Activated T-cell treated with anti-CD3 and anti-CD28 coated beads for 48 hours (primary cell): ENCODE data around the gene TREML1.

Experiments used
- DNase-seq: peaks from one replicate; pipeline ENCODE4 v3.0.0-alpha.2; 2020; ENCODE audit warnings: low read depth

Gene TREML1

DNA sequence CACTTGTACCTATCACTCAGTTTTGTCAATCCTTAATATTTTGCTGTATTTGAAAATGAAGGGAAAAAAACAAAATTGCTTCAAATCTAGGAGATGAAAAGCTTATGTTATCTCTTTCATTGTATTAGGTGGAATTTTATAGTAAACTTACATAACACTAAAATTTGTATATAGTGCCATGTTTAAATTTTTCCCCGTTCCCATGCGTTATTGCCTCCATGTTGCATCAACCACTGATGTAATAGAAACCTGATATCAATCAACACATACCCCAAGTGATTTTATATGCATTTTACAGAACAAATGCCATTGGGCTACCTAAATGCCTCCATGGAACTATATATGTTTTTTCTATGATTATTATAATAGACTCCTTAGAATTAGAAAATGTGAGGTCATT is 23.5 kb upstream of the TREML1 start:
- no peak for DNase-seq

DNA sequence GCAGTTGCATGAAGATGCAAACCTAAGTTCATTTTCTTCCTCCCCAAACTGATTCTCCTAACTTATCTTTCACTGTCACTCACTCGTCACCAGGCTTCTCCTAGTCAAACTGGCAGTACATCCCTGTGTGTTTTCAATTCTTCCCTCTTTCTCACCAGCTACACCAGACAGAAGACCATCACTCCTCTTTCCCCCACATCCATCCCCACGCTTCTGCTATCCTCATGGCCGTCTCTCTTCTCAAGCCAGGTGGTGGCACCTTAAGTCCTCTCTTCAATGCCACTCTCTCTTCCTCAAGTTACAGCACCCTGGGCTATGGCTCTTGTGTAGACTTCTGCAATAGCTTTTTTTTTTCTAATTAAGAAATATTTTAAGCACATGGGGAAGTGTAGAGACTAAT is 23.1 kb upstream of the TREML1 start:
- no peak for DNase-seq

DNA sequence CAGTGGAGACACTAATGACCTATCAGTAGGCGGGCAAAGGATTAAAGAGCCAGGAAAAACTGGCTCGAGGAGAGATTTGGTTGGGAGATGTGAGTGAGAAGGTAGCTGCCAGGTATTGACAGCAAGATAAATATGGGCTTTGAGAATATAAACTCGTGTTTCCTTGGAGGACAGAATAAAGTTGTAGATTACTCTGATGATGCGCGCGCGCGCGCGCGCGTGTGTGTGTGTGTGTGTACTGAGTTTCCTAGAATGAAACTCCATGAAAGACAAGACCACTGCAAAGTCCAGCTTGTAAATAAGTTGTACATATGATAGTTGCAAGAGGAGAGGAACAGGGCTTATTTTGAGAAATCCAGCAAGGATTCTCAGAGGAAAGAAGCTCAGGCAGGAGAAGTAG is 22.0 kb upstream of the TREML1 start:
- DNase-seq: no peak

DNA sequence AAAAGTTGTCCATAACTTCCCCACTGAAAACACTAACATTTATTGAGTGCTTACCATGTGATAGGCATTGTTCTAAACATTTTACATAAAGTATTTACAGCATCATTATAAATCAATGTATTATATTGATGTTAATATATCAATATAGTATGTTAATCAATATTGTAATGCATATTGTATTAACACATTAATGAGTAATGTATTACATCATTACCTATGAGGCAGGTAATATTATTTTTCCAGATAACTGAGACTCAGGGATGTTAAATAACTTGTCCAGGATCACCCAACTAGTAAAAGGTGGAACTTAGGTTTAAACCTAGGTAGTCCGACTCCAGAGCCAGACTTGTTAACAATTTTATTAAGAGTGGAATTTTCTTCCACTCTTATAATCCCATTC is 20.9 kb upstream of the TREML1 start:
- DNase-seq: no peak

DNA sequence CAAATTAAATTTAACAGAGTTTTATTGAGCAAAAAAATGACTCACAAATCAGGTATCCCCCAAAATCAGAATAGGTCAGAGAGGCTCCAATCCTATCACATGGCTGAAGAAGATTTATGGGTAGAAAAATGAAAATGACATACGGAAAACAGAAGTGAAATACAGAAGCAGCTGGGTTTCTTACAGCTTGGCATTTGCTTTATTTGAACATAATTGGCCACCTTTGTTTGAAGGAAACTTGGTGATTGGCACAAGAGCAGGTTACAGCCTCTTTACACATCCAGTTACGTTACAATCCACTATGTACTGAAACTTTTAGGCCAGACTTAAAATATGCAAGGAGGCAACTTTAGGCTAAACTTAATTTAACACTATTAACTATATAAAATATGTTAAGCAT is 20.5 kb upstream of the TREML1 start:
- DNase-seq: no peak

DNA sequence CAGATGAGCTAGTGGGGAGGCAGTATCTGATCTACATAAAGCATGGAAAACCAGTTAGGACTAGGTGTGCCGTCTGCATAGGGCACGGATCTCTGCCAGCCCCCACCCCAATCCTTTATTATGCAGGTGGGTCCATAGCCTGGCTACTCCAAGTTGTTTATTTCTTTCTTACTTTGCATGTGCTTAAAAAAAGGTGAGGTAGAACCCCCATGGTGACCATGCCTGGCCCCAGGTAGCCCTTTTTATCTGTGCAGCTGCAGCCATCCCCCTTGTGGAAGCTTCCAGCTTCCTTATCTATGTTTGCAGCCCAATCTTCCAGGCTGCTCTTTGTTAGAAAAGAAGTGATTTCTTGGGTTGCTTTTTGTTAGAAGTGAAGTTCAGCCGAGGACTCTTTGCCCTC is 17.8 kb upstream of the TREML1 start:
- no peak for DNase-seq

DNA sequence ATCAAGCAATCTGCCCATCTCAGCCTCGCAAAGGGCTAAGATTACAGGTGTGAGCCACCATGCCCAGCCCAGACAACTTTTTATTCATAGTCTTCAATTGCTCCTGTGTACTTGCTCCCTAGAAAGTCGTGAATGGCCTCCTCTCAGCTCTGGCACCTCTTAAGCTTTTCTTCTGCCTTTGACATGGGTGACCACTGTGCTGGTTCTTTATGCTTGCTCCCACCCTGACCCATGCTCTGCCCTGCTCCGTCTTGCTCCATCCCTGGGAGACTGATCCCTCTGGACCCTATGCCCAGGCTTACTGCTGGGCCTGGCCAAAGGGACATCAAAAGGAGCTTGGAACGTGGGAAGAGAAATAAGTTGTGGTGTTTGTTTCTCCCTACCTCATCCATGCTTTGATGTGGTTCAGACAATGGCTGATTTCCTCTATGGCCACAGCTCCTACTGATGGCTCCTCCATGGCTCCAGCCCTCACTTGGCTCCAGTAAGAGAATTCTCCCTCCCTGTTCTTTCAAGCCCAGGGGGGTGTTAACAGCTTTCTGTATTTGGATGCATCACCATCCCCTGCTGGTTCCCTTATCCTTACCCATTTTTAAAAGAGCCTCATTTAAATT is 16.5 kb upstream of the TREML1 start:
- DNase-seq: no peak

DNA sequence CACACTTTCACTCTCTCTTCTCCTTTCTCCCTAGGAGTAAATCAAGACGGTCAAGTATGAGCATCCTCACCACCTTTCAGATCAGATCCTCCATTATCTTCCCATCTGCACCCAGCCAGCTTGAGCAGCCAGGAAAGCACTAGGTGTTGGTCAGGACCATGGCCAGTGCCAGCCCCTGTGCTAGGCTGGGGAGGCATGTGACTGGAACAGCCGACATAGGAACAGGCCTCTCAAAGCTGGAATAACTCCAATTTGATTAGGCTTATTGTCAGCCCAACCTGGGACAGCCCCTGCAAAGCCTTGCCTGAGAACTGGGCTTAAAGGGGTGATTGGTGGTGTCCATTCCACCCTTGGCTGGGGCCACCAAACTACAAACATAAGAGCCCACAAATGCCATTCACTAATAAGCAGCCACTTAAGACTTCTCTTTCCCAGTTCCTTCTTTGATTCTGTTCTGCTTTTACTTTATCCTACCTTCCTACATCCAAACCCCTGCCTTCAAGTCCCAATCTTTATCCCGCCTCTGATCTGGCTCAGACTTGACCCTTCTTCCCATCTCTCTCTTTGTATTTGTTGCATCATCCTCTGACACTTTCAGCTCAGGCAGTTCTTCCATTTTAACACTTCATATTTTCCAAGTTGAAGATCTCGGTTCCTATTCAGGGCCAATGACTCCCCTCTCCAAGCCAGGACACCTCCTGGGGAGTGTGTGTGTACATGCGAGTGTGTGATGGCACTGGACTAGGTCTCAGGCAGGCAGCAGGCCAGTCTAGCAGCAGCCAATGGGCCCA is 13.2 kb upstream of the TREML1 start:
- DNase-seq: no peak

DNA sequence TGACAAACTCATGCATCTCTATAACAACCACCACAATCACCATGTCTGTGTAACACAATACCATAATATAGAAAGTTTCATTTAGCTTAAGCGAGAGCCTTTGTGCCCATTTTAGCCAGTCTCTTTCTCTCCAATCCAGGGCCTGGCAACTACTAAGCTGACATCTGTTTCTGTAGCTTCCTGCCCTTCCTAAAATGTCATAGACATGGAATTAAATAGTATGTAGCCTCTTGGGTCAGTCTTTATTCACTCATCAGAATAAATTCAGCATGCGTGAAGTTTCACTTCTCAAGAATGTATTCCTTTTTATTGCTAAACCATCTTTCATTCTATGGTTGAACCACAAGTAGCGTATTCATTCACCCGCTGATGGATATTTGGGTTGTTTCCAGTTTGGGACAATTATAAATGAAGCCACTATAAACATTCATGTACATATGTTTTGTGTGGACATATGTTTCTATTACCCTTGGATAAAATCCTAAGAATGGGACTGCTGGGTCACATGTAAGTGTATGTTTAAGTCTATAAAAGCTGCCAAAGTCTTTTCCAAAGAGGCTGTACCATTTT is 10.5 kb upstream of the TREML1 start:
- DNase-seq: no peak

DNA sequence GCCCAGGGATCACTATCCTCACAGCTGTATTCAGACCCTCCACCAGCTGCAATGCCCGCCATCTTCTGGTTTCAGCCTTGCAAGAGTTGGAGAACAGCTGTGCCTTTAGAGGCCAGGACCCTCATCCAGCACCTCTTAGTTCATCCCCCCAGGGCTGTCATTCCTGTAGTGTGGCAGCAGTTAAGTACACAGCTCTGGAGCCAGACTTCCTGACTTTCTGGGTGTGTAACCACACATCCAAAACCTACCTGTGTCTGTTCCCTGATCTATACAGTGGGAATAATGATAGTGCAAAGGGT is 9.2 kb upstream of the TREML1 start:
- DNase-seq: no peak

DNA sequence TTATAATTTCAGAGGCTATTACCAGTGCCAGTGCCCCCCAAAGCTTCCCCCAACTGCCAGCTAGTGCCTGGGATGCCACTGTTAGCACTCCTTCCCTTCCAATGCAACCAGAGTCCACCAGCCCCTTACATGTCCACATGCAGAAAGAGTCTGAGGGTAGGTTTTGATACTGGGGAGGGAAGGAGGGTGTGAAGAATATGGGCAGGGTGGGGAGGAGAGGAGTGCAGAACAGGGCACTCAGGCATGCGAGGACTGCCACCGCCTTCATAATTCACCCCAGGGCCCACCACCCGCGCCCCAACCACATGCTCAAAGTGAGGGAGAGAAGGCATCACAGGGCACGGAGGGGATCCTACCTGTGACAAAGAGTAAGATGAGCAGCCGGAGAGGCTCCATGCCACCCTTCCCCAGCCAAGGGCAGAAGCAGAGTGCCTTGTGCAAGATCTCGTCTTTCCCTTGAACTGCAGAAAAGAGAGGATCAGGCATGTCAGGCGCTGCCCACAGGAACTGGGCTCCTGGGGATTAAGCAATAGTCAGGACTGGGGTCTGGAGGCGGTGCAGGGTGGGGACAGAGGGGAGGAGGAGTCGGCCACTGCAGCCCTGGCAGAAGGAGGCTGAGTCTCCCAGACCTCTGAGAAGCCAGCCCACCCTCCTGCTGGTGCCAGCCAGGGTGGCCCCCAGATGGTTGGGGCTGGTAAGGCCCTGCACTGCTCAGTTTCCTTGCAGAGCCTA is 8.7 kb upstream of the TREML1 start, which contains the start of gene TREM2:
TREM2 (minus strand) TSS at position 430 of the 732 bp plus-strand sequence; CDS start at position 396, 34 bp downstream.
- no peak for DNase-seq

DNA sequence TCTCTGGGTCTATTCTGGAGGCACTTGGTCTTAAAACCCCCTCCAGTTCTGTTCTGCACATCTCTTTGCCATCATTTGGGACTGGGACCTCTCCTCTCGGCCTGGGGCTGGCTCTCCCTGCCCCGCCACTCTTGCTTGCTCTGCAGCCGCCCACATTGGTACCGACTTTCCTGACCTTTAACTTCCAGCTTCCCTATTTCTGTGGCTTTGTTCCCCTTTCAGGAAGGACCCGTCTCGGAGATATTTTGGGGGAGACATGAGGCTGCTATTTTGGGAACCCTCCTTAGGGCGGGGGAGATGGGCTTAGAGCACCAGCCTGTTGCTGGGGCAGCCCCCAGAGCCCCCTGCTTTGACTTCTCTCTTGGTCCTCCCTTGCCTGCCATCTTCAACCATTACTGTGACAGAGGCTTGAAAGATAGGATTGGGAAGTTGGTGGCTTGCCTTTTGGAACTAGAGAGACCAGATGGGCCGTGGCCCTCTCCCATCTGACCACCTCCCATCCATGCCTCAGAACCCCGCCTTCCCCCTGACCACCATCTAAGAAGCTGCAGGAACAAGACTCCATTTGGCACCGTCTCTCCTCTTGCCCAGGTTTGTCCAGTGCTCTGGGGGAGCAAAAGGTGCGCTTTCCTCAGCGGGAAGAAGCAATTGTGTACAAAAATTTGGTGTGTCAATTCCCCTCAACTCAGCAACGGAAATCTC is 7.9 kb upstream of the TREML1 start:
- DNase-seq: no peak

DNA sequence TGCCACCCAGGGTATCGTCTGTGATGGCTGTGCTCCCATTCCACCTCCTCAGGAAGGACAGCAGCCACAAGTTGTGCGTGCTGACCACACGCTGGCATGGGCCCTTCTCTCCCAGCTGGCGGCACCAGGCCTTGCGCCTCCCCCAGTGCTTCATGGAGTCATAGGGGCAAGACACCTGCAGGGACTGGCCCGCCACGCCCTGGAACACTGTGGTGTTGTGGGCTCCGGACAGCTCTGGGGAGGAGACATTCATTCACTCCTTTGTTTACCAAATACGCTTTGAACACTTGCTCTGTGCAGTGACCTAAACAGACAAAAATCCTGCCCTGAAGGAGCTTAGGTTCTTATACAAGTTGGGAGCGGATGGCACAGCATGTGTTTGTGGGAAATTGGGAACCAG is 7.2 kb upstream of the TREML1 start:
- no peak for DNase-seq

DNA sequence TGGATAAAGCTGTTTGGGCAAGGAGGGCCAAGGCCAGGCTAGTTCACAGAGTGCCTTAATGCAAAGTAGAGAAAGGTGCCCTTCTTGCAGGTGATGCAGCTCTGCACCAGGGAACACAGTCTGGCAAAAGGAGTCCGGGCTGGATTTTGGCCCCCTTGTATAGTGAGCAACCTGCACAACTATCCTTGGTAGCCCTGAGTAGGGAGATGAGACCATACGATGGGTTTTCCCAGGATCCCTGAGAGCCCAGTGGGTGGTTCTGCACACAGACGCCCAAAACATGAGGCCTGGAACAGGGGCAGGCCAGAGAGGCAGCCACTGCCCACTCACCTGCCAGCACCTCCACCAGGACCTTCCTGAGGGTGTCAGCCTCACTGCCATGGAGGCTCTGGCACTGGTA is 6.8 kb upstream of the TREML1 start:
- no peak for DNase-seq

DNA sequence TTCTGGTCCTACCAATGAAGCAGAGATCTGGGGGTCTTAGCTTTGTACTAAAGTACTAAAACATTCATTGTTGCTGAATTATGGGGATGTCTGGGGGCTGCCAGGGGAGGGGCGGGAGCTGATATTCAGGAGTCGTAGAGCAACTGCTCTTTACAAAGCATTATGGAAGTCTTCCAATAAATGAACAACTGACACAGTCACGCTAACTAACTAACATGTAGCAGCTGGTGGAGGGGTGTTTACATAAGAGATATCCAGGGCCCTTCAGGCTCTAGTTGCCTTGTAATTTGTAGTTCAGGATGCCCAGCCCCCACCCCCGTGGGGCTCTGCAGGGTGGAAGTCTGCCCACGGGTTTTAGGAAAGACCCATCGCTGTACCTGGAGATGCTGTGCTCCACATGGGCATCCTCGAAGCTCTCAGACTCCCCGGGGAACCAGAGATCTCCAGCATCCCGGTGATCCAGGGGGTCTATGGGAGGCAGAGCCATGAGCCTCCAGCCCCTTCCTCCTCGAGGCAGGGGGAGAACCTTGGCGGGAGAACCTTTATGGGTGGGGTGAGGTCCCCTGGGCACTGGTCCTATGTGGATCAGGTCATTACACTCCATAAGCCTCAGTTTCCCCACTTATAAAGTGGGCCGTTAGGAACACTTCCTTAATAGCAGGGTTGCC is 5.4 kb upstream of the TREML1 start:
- no peak for DNase-seq

DNA sequence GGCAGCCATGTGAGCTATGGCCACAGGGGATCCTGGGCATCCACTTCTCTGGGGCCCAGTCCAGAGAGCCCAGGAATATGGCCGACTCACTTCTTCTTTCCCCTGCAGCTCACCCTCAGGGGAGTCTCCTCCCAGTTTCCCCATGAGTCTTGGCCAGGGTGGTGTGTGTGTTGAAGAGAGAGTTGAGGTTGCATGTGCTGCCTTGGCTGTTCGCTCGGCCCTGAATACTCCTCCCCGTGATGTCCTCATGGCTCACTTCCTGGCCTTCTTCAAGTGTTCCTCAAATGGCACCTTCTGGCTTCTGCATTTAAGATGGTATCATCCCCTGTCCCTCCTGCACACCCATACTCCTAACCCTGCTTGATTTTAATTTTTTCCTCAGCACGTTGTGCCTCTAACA is 3.2 kb upstream of the TREML1 start:
- DNase-seq: no peak

DNA sequence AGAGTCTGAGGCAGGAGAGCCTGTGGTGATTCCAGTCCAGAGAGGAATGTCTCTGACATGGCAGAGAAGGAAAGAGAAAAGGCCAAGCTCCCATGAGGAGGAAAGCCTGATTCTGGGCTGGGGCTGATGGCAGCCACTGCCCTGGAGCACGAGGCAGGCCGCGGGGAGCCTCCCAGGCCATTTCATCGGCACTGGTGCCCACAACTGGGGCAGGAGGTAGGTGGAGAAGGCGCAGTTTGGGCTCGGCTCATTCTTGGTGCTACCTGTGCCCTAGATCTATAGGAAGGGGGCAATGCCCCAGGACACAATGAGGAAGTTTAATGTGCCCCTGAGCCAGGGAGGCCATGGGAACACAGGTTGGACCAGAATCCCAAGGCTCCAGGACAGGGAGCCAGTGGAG is 2.6 kb upstream of the TREML1 start:
- no peak for DNase-seq

DNA sequence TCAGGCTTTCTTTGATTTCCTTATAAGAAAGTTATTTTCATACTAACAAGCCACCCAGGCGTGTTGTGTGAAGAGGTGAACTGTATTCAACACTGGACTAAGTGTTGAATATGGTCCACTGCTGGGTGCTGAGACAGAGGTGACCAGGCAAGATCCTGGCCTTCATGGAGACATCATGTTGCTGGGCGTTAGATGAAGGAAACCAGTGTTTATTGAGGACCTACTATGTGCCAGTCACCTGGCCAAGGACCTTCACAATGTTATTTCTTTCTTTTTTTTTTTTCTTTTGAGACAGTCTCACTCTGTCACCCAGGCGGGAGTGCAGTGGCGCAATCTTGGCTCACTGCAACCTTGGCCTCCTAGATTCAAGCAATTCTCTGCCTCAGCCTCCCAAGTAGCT is 1.9 kb upstream of the TREML1 start:
- no peak for DNase-seq

DNA sequence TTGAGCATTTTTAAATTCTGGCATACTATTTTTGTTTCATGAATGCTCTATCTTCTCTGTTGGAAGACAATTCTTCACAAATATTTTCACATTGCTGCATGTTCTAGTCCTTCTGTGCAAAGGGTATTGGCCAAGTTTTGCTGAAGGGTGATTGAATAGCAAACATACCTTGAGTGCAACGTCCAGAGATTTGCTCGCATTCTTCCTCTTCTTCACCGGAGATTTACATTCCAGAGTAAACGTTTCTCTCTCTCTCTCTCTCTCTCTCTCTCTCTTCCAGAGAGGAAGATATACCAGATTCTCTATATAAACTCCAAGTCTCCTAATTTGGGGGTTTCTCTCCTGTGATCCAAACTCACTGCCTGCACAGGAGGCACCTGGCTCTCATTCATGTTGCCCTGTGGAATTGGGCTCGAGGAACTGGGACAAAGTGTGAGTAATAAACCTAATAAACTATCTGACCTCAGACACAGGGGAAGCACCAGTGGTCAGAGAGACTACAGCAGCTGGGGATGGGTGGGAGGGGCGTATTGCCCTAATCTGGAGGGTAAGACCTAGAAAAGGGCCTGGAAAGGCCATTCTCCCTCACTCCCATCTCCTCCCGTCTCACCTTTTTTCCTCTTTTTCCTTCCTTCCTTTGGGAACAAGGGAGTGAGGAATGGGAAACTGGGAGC is 1.1 kb upstream of the TREML1 start:
- no peak for DNase-seq

DNA sequence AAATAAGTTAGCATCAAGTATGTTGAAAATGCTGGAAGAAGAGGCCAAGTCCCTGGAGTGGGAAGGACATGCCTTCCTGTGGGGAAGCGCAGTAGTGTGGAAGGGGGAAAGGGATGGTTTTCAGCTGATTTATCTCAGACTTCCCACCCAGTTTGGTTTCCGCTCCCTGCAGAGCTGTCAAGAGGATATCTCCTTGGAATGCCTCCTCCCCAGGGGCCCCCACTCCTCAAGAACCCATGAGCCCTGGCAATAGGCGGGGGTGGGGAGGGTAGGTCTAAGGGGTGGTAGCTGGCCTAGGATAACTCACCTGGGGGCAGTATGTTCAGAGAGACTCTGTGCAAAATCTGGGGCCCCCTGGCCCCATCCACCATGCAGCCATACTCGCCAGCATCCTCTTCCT is 696 bp downstream of the TREML1 start:
- no peak for DNase-seq

DNA sequence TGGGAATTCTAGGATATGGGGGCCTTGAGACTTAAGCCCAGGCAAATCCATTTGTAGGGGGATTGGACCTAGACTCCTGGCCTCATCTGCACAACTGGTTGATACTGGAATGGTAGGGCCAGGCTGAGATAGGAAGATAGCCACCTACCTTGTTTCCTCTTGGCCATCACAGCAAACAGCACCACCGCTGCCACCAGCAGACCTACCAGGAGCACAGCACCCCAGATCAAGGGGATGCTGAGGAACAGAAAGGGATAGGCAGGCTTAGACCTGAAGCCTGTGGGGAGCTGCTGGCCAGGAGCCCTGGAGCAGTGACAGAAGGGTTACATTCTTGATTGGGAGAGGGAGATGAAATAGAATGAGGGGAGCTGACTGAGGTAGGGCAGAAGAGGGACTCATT is 3.5 kb downstream of the TREML1 start:
- no peak for DNase-seq
